ENCODE results near the gene CFAP47. TPM values are rescaled to one million over a fixed set of nuclear protein-coding genes. Genes with fewer than 3 reads are reported as not detected.

Gene CFAP47
- total RNA-seq, 1 experiment from 2014 or later = 0.05 TPM

DNA sequence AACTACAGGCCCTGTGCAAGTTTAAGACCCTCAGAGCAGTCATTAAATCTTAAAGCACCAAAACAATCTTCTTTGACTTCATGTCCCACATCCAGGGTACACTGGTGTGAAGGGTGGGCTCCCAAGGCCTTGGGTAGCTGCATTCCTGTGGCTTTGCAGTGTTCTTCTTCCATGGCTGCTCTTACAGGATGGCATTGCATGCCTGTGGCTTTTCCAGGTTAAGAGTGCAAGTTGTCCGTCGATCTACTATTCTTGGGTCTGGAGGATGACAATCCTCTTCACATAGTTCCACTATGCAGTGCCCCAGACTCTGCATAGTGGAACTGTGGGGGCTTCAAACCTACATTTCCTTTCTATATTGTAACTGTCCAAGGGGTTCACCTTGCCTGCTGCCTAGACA lies 494.5 kb downstream of the CFAP47 start:
- CTCF ChIA-PET = no interaction called here
- no peaks in the 10 kb centered on the region for H3K27me3 ChIP-seq (ENCODE audit: control insufficient read depth, insufficient read depth, low read length)
- H3K4me1 ChIP-seq (ENCODE audit: control insufficient read depth, insufficient read depth, low read length) = no peaks in the 10 kb centered on the region
- TF ChIP-seq TCF7L2 (IDR thresholded peaks at IDR 0.05; ENCODE audit: low read depth, low read length) = no peak
- TF ChIP-seq POLR2AphosphoS5 (IDR thresholded peaks at IDR 0.05; ENCODE audit: low read depth, low read length) = no peak
- TF ChIP-seq SIN3A (IDR thresholded peaks at IDR 0.05; ENCODE audit: borderline replicate concordance, insufficient read depth, low read depth, low read length) = no peak
- no peak for TF ChIP-seq REST (IDR thresholded peaks at IDR 0.05; ENCODE audit: insufficient read depth in 1 of 2, low read depth in 2 of 2, low read length in 1 of 2)
- TF ChIP-seq, protein P1, sequence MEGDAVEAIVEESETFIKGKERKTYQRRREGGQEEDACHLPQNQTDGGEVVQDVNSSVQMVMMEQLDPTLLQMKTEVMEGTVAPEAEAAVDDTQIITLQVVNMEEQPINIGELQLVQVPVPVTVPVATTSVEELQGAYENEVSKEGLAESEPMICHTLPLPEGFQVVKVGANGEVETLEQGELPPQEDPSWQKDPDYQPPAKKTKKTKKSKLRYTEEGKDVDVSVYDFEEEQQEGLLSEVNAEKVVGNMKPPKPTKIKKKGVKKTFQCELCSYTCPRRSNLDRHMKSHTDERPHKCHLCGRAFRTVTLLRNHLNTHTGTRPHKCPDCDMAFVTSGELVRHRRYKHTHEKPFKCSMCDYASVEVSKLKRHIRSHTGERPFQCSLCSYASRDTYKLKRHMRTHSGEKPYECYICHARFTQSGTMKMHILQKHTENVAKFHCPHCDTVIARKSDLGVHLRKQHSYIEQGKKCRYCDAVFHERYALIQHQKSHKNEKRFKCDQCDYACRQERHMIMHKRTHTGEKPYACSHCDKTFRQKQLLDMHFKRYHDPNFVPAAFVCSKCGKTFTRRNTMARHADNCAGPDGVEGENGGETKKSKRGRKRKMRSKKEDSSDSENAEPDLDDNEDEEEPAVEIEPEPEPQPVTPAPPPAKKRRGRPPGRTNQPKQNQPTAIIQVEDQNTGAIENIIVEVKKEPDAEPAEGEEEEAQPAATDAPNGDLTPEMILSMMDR (IDR thresholded peaks at IDR 0.05) = no peak
- in situ Hi-C loops (cut with HindIII; ENCODE audit: low pct_unique_long_range_greater_than_20kb, low sequenced_read_pairs) (no loop called here), intact Hi-C loops (cut with micrococcal nuclease; ENCODE audit: unreplicated experiment) (no loop called here)
- POLR2A ChIA-PET = no interaction called here
- no peak for ATAC-seq
- no peaks in the 10 kb centered on the region for H3K9me3 ChIP-seq (ENCODE audit: control insufficient read depth, insufficient read depth, low read depth, low read length)
- no peak for DNase-seq (ENCODE audit: low read depth, low spot score)
- H3K4me3 ChIP-seq (ENCODE audit: low read depth in 2 of 2, low read length in 2 of 2) = no peak overlapping the region
- BruUV-seq (replicated peaks) = no TSS peak
- H3K27ac ChIP-seq (ENCODE audit: low read length) = no peak overlapping the region
- no peaks in the 10 kb centered on the region for H3K36me3 ChIP-seq (ENCODE audit: control insufficient read depth, insufficient read depth, low read length)

- Histone ChIP-seq H3K36me3 (ENCODE audit: control insufficient read depth, insufficient read depth, low read length) (no peaks in the 10 kb centered on the region), H3K27me3 (ENCODE audit: control insufficient read depth, insufficient read depth, low read length) (no peaks in the 10 kb centered on the region), H3K4me3 (ENCODE audit: low read depth in 2 of 2, low read length in 2 of 2) (no peak overlapping the region), H3K27ac (ENCODE audit: low read length) (no peak overlapping the region), H3K4me1 (ENCODE audit: control insufficient read depth, insufficient read depth, low read length) (no peaks in the 10 kb centered on the region), H3K9me3 (ENCODE audit: control insufficient read depth, insufficient read depth, low read depth, low read length) (no peaks in the 10 kb centered on the region)
- intact Hi-C loops (cut with micrococcal nuclease; ENCODE audit: unreplicated experiment) (no loop called here), in situ Hi-C loops (cut with HindIII; ENCODE audit: low pct_unique_long_range_greater_than_20kb, low sequenced_read_pairs) (no loop called here)
- no peak for DNase-seq (ENCODE audit: low read depth, low spot score)
- TF ChIP-seq, protein P1 (IDR thresholded peaks at IDR 0.05) = no peak
- TF ChIP-seq TCF7L2 (IDR thresholded peaks at IDR 0.05; ENCODE audit: low read depth, low read length) = no peak
- TF ChIP-seq REST (IDR thresholded peaks at IDR 0.05; ENCODE audit: insufficient read depth in 1 of 2, low read depth in 2 of 2, low read length in 1 of 2) = no peak
- TF ChIP-seq POLR2AphosphoS5 (IDR thresholded peaks at IDR 0.05; ENCODE audit: low read depth, low read length) = no peak
- no peak for TF ChIP-seq SIN3A (IDR thresholded peaks at IDR 0.05; ENCODE audit: borderline replicate concordance, insufficient read depth, low read depth, low read length)
- ChIA-PET CTCF (no interaction called here), POLR2A (no interaction called here)
- ATAC-seq = no peak
- BruUV-seq (replicated peaks) = no TSS peak
These were observed 502.8 kb downstream of the CFAP47 start for GRCh38 chrX:36422368-36422767.

Measured in Panc1 (cell line).